GM21529 (cell line): Measurements from ENCODE around the gene LGALS14.
A peak's percentile ranks its signal among the peaks of the same experiment; 100 is the strongest.
"Not testable (repeated sequence)": the region's sequence is repeated elsewhere in the genome, so short reads cannot be mapped to it uniquely, and the experiment has no call there.

Experiments
- ATAC-seq: cut with Tn5 transposase; IDR thresholded peaks from one replicate; pipeline ENCODE4 v1.9.1; 2021; ENCODE audit not compliant: unreplicated experiment

LGALS14 gene

DNA sequence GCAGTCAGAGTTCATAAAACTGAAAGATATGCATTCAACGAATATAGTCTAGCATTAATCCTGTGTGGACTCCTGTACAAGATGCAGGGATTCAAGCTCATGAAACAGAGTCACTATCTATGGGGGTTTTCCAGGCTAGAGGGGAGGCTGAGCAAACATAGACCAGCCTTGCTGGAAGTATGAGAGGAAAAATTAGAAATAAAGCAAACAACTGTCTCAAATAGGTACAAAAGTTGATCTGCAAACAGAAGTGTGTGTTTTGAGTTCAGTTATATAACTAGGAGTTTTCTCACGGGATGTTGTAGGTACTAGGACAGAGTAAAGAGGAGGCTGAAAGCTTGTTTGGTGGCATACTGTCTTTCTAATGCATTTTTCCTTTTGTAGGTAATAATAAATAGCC lies 8.5 kb upstream of the LGALS14 start:
- no peak for ATAC-seq

DNA sequence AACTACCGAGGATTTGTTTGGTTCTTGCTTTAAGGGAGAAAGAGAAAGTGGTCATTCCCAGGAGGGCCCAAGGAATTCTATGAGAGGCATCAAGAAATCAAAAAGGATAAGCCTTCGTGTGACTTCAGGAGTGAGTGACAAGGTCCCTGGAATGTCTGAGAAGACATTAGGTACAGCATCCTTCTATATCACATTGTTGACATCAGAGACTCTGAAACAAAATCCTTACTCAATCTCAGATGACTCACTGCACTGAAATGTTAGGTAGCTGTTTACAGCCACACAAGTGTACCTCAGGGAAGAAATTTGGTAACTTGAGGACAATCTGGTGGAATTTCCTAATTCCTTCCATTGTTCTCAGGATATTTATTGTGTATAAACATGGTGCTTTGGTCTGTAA lies 7.9 kb upstream of the LGALS14 start:
- no peak for ATAC-seq

- no peak for ATAC-seq
Observed at GRCh38 chr19:39698535-39698934, 5.7 kb upstream of the LGALS14 start.

DNA sequence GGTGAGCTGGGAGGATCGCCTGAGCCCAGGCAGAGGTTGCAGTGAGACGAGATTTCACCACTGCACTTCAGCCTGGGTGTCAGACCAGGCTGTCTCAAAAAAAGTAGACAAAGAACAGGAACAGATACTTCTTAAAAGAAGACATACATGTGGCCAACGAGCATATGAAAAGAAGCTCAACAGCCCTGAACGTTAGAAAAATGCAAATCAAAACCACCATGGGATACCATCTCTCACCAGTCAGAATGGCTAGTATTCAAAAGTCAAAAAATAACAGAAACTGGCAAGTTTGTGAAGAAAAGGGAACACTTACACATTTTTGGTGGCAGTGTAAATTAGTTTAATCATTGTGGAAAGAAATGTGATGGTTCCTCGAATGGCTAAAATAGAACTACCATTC lies 3.0 kb upstream of the LGALS14 start:
- peak; percentile 43 for ATAC-seq

GRCh38 chr19:39705578-39706188 lies 1.4 kb downstream of the LGALS14 start:
- no peak for ATAC-seq

- peak; percentile 48 for ATAC-seq
Observed at GRCh38 chr19:39708594-39708993, 4.3 kb downstream of the LGALS14 start.

GRCh38 chr19:39709026-39709872 lies 5.0 kb downstream of the LGALS14 start:
- ATAC-seq, result no peak

DNA sequence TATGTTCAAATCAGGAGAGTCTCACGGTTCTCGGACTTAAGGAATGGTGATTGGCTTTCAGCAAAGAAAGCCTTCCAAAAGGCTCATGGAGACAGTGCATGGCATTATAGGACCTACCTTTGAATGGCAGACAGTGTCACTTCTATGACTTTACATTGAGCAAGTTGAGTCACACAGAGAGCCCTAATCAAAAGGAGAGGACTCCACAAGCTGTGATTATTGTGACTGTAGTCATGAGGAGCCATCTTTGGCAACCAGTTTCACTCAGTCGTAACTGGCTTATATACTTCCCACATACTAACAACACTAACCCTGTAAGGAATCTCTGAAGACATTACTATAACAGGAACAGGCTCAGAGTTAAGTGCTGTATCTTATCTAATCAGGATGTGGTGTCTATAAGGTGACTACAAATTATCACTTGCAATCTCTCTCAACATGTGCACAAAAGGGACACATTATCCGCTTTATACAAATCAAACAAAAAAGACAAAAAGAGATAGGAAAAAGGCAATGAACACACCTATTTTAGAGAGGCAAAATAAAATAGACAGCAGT lies 6.1 kb downstream of the LGALS14 start:
- ATAC-seq, result no peak

GRCh38 chr19:39720144-39720543 lies 15.9 kb downstream of the LGALS14 start:
- ATAC-seq, result not testable (repeated sequence)

DNA sequence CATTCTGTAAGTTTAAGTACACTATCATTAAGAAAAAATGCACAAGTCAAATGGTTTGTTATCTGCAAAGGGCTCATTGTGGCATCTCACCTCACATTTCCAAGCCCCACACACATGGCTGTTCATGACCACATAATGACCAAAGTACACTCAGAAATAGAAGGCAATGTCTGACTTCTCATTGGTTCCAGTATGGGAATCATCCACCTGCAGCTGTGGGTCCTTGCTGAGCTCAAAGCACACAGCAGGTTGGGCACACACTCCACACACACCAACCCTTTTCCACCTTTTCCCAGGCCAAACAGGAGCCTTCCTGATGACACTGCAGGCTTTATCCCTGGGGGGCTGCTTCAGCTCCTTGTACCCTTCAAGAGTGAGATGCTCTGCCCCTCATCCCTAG lies 21.7 kb downstream of the LGALS14 start:
- no peak for ATAC-seq

GRCh38 chr19:39727070-39727800 lies 23.0 kb downstream of the LGALS14 start:
- ATAC-seq, result no peak

- no peak for ATAC-seq
Observed at GRCh38 chr19:39728040-39728439, 23.8 kb downstream of the LGALS14 start.

- ATAC-seq, result no peak
Observed at GRCh38 chr19:39729594-39729993, 25.3 kb downstream of the LGALS14 start.

- no peak for ATAC-seq
Observed at GRCh38 chr19:39731685-39732084, 27.4 kb downstream of the LGALS14 start.

GRCh38 chr19:39733841-39734240 lies 29.6 kb downstream of the LGALS14 start:
- ATAC-seq, result no peak

GRCh38 chr19:39735688-39736087 lies 31.4 kb downstream of the LGALS14 start:
- no peak for ATAC-seq

DNA sequence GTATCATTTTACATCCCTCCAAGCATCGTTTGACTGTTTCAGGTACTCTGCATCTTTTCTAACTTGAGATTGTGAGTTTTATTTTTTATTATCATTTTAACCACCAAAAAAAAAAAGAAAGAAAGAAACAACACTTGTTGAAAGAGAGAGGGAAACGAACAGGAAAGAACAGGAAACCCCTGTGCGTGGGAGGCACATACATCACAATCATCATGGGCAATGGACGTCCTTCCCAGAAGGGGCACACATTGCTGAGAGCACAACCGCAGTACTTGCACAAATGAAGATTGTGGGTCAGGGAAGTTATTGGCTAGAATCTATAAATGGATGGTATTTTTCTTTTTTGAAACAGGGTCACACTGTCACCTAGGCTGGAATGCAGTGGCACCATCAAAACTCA lies 31.8 kb downstream of the LGALS14 start:
- no peak for ATAC-seq

GRCh38 chr19:39737351-39737750 lies 33.1 kb downstream of the LGALS14 start:
- no peak for ATAC-seq

DNA sequence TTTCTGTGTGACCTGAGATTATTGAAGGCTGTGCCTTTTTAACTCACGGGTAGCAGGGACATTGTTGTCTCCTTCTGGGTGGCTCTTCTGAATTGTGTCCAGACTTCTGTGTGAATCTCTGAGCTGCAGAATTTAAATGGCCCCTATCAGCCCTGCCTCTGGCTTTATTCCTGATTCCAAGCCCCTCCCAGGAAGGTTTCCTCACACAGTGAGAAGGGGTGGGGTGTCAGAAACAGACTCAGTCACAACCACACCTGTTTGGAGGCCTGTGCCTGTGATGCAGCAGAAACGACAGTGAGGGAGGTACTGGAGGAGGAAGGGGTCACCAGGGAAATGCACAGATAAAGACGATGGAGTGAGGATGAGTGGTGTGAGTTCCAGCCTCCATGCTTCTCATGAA lies 33.6 kb downstream of the LGALS14 start, which contains the start of gene CLC:
Gene CLC, minus strand, starts transcription at position 139 of the 400 bp plus-strand sequence. Its CDS starts 77 bp downstream, at position 62.
- ATAC-seq, result no peak

DNA sequence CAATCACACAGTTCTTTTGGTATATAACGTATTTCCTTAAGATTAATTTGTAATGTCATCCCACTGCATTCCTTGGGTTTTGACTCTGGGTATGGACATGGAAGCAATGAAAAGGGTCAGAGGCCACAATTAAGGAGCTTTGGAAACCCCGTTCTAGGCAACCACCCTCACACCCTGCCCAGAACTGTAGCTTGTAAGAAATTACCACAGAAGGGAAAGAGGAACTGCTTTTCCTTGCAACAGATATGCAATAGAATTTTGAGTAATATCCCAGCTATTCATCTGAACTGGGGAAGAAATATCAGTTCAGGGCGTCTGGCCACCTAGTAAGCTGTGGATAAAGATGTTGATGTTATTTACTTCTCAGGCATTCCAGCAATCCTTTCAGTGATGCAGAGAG lies 34.5 kb downstream of the LGALS14 start:
- ATAC-seq, result no peak

- no peak for ATAC-seq
Observed at GRCh38 chr19:39740395-39740794, 36.1 kb downstream of the LGALS14 start.
